ENCODE measurements around the gene RAP2C. TPM values are rescaled to one million over a fixed set of nuclear protein-coding genes. Genes with fewer than 3 reads are reported as not detected.

RAP2C gene
- total RNA-seq (2014; rRNA removed; shearing (Covaris generic)) (9.0 and 13.8 TPM in 2 replicates), total RNA-seq (2022) (22.1 and 22.6 TPM in 2 replicates), Bru-seq, nascent RNA (percentile 83 among the genes with signal in this experiment), BruChase-seq, experiment 1, labeled RNA remaining after a 6-hour chase (percentile 88 among the genes with signal in this experiment), BruChase-seq, experiment 2, labeled RNA remaining after a 2-hour chase (percentile 91 among the genes with signal in this experiment)
- long read RNA-seq, transcript RAP2C-201 (4 exons, 3,896 nt) = major isoform, 8 of 24 reads
- long read RNA-seq, partial matches to known transcripts = 6 of 24 reads
- long read RNA-seq, other reads (novel, unspliced or antisense) = 10 of 24 reads

- peaks cover 27% of the 10 kb centered on the region for H3K79me2 ChIP-seq (ENCODE audit: insufficient read depth, low read depth, low read length)
- H3K9me2 ChIP-seq (ENCODE audit: insufficient read depth, low read length) = no peaks in the 10 kb centered on the region
- H3K36me3 ChIP-seq (ENCODE audit: insufficient read depth, low read length) = peaks cover 3% of the 10 kb centered on the region; the same call in 1 of the 2 replicates
- ChIA-PET POLR2A (interaction anchor here (0.7 to 1.0 kb wide), 4 partner anchors 18 to 376 kb away, joined by 3 to 4 read pairs (median 3); no protein-coding TSS in a partner anchor), CTCF (ENCODE audit: unreplicated experiment) (interaction anchor here (1.0 to 1.4 kb wide), 2 partner anchors 127 to 271 kb away, joined by 3 to 4 read pairs; no protein-coding TSS in a partner anchor)
- intact Hi-C loops (cut with micrococcal nuclease; ENCODE audit: unreplicated experiment) = loop anchor here (1.0 to 2.0 kb wide), 4 partner anchors 127 to 379 kb away; partner anchors contain the start of genes MBNL3 and STK26
- TF ChIP-seq EZH2phosphoT487 (IDR thresholded peaks at IDR 0.05; ENCODE audit: borderline replicate concordance, low read depth, low read length) = no peak
- peak; percentile 67 for TF ChIP-seq CTCF (conservative IDR thresholded peaks at IDR 0.05; ENCODE audit: low read length)
- peaks cover 15% of the 10 kb centered on the region for H3K4me1 ChIP-seq (ENCODE audit: insufficient read depth, low read length, poor library complexity, severe bottlenecking)
- H3K4me3 ChIP-seq (ENCODE audit: low read depth, low read length, poor library complexity, severe bottlenecking) = peak within 1 kb of the TSS; percentile 78
- peak; percentile 76 for DNase-seq (ENCODE audit: low spot score)
- H3K27ac ChIP-seq (ENCODE audit: low read depth, low read length, poor library complexity, severe bottlenecking) = peak within 1 kb of the TSS; percentile 66
- no peaks in the 10 kb centered on the region for H4K20me1 ChIP-seq (ENCODE audit: insufficient read depth, low read length)
- peak within 1 kb of the TSS; percentile 75 for H3K4me2 ChIP-seq (ENCODE audit: low read length)
- no TSS peak for BruUV-seq (replicated peaks)
- peak within 1 kb of the TSS; percentile 88 for H2AFZ ChIP-seq (ENCODE audit: low read length)
- H3K9me3 ChIP-seq (ENCODE audit: low read length) = no peaks in the 10 kb centered on the region
Measured at GRCh38 chrX:132219343-132219768, at the start of gene RAP2C. Gene RAP2C (minus strand): TSS chrX:132219447. CDS start chrX:132217268, 2,179 bp downstream.

GRCh38 chrX:132267392-132267791, 48.1 kb upstream of the RAP2C start:
- Histone ChIP-seq H3K4me1 (ENCODE audit: insufficient read depth, low read length, poor library complexity, severe bottlenecking) (no peaks in the 10 kb centered on the region), H3K4me3 (ENCODE audit: low read depth, low read length, poor library complexity, severe bottlenecking) (no peak overlapping the region), H3K36me3 (ENCODE audit: insufficient read depth, low read length) (no peaks in the 10 kb centered on the region), H3K9me3 (ENCODE audit: low read length) (no peaks in the 10 kb centered on the region), H3K9me2 (ENCODE audit: insufficient read depth, low read length) (no peaks in the 10 kb centered on the region), H3K4me2 (ENCODE audit: low read length) (no peak overlapping the region), H2AFZ (ENCODE audit: low read length) (no peak overlapping the region), H3K79me2 (ENCODE audit: insufficient read depth, low read depth, low read length) (no peaks in the 10 kb centered on the region), H3K27ac (ENCODE audit: low read depth, low read length, poor library complexity, severe bottlenecking) (no peak overlapping the region), H4K20me1 (ENCODE audit: insufficient read depth, low read length) (no peaks in the 10 kb centered on the region)
- intact Hi-C loops (cut with micrococcal nuclease; ENCODE audit: unreplicated experiment) = no loop called here
- ChIA-PET POLR2A (no interaction called here), CTCF (ENCODE audit: unreplicated experiment) (no interaction called here)
- no TSS peak for BruUV-seq (replicated peaks)
- no peak for TF ChIP-seq CTCF (conservative IDR thresholded peaks at IDR 0.05; ENCODE audit: low read length)
- no peak for TF ChIP-seq EZH2phosphoT487 (IDR thresholded peaks at IDR 0.05; ENCODE audit: borderline replicate concordance, low read depth, low read length)
- DNase-seq (ENCODE audit: low spot score) = no peak

Data from OCI-LY7 (cell line).